ENCODE data around the gene SRSF10. TPM values are rescaled to one million over a fixed set of nuclear protein-coding genes. Genes with fewer than 3 reads are reported as not detected.

SRSF10 gene
- total and polyA plus RNA-seq, 4 donors: 99.0 to 124 (median 115) TPM

GRCh38 chr1:23931491-23931880 is 48.6 kb downstream of the SRSF10 start:
- peak in 1 of 6 donors; percentile 5 for DNase-seq (ENCODE audit: low read depth in 4 of 6, low spot score in 6 of 6)
- H3K36me3 ChIP-seq (ENCODE audit: control insufficient read depth, insufficient read depth, low read length): no peaks in the 10 kb centered on the region
- no peaks in the 10 kb centered on the region for H3K27me3 ChIP-seq (ENCODE audit: control insufficient read depth, insufficient read depth, low read length)
- WGBS (ENCODE audit: insufficient coverage): no CpG with 5 or more reads among the region's 1 CpG
- H3K27ac ChIP-seq (ENCODE audit: low read depth, low read length): no peak overlapping the region
- no peaks in the 10 kb centered on the region for H3K4me1 ChIP-seq (ENCODE audit: control insufficient read depth, insufficient read depth, low read length)
- no peak overlapping the region for H3K4me3 ChIP-seq (ENCODE audit: low read depth, low read length)
- no peaks in the 10 kb centered on the region for H3K9me3 ChIP-seq (ENCODE audit: control insufficient read depth, insufficient read depth, low read length)

DNA sequence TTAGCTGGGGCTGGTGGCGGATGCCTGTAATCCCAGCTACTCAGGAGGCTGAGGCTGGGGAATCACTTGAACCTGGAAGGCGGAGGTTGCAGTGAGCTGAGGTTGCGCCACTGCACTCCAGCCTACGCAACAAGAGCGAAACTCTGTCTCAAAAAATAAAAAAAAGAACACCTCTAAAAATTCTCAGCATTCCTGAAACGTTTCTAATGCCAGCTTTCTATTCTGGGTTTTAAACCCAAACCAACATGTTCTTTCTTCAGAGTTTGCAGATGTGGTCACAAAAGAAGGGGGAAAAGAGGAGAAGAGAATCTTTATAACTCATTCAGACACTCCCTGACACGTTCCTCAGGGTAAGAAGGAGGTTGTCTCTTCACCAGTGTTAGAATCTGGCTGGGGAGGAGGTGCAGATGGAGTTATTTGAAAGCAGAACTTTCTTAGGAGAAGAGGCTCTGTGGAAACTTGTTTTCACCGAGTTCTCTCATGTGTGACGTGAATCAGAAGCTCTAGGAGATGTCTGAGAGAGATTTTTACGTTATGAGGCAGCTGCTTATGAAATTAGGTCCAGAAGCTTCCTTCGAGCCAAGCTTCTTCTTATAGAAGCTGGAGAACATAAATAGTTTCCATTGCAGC is 49.2 kb downstream of the SRSF10 start:
- H3K27me3 ChIP-seq (ENCODE audit: control insufficient read depth, insufficient read depth, low read length): no peaks in the 10 kb centered on the region
- H3K4me3 ChIP-seq (ENCODE audit: low read depth, low read length): no peak overlapping the region
- H3K27ac ChIP-seq (ENCODE audit: low read depth, low read length): no peak overlapping the region
- H3K36me3 ChIP-seq (ENCODE audit: control insufficient read depth, insufficient read depth, low read length): no peaks in the 10 kb centered on the region
- WGBS (ENCODE audit: insufficient coverage): 91% methylated on average over 6 of the region's 11 CpGs
- no peaks in the 10 kb centered on the region for H3K9me3 ChIP-seq (ENCODE audit: control insufficient read depth, insufficient read depth, low read length)
- DNase-seq (ENCODE audit: low read depth in 4 of 6, low spot score in 6 of 6): no peak
- H3K4me1 ChIP-seq (ENCODE audit: control insufficient read depth, insufficient read depth, low read length): no peaks in the 10 kb centered on the region

DNA sequence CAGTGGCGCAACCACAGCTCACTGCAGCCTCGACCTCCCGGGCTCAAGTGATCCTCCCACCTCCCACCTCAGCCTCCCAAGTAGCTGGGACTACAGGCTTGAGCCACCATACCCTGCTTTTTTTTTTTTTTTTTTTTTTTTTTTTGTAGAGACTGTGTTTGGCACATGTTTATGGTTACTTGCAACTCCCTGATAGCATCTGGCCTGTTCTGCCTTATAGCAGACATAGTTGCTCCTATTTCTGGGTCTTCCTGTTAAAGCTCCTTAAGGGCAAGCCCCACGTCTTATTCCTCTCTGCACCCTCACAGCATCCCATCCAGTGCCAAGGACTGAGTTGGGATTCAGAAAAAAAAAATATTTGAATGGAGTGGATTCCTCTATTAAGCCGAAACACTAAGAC is 49.9 kb downstream of the SRSF10 start:
- 100% methylated on average over 1 of the region's 5 CpGs for WGBS (ENCODE audit: insufficient coverage)
- no peak for DNase-seq (ENCODE audit: low read depth in 4 of 6, low spot score in 6 of 6)
- H3K27ac ChIP-seq (ENCODE audit: low read depth, low read length): no peak overlapping the region
- no peaks in the 10 kb centered on the region for H3K27me3 ChIP-seq (ENCODE audit: control insufficient read depth, insufficient read depth, low read length)
- H3K4me1 ChIP-seq (ENCODE audit: control insufficient read depth, insufficient read depth, low read length): no peaks in the 10 kb centered on the region
- no peaks in the 10 kb centered on the region for H3K9me3 ChIP-seq (ENCODE audit: control insufficient read depth, insufficient read depth, low read length)
- no peaks in the 10 kb centered on the region for H3K36me3 ChIP-seq (ENCODE audit: control insufficient read depth, insufficient read depth, low read length)
- no peak overlapping the region for H3K4me3 ChIP-seq (ENCODE audit: low read depth, low read length)

DNA sequence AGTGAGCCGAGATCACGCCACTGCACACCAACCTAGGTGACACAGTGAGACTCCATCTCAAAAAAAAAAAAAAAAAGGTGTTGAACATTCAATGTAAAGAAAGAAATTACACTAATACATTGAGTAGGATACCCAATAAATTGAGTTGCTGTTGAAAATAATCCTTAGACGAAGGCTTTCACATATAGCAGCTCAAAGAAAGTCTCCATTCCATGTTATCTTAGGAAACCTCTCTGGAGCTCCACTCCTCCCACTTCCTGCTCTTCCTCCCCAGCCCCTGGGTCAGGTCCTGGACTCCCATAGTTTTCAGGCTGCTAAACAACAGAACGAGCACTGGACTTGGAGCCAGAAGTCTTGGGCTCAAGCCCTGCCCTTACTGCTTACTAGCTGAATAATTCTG is 51.3 kb downstream of the SRSF10 start:
- no peaks in the 10 kb centered on the region for H3K9me3 ChIP-seq (ENCODE audit: control insufficient read depth, insufficient read depth, low read length)
- H3K36me3 ChIP-seq (ENCODE audit: control insufficient read depth, insufficient read depth, low read length): no peaks in the 10 kb centered on the region
- no peaks in the 10 kb centered on the region for H3K4me1 ChIP-seq (ENCODE audit: control insufficient read depth, insufficient read depth, low read length)
- 68% methylated on average over 2 of the region's 4 CpGs for WGBS (ENCODE audit: insufficient coverage)
- H3K27me3 ChIP-seq (ENCODE audit: control insufficient read depth, insufficient read depth, low read length): no peaks in the 10 kb centered on the region
- DNase-seq (ENCODE audit: low read depth in 4 of 6, low spot score in 6 of 6): no peak
- H3K4me3 ChIP-seq (ENCODE audit: low read depth, low read length): no peak overlapping the region
- no peak overlapping the region for H3K27ac ChIP-seq (ENCODE audit: low read depth, low read length)

- no peak overlapping the region for H3K4me3 ChIP-seq (ENCODE audit: low read depth, low read length)
Measured at GRCh38 chr1:23927097-23927496, 53.0 kb downstream of the SRSF10 start.

DNA sequence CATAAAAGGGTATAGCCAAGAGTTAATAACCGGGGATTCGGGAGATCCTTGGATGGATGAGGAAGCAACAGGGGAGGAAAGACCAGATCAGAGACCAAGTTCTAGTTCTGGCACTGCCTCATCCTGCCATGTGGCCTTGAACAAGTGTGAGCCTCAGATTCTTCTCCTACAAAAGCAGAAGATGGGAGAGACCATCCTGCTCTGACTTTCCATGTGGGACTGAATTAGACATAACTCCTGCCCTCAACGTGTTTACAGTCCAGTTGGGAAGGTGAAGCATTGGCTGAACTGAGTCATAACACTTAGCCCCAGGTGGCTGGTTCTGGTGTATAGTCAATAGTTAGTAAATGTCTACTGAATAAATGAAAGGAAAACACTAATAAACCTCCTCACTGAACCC is 54.8 kb downstream of the SRSF10 start:
- WGBS (ENCODE audit: insufficient coverage): 93% methylated on average over 2 of the region's 3 CpGs
- DNase-seq (ENCODE audit: low read depth in 4 of 6, low spot score in 6 of 6): no peak
- Histone ChIP-seq H3K9me3 (ENCODE audit: control insufficient read depth, insufficient read depth, low read length) (no peaks in the 10 kb centered on the region), H3K4me3 (ENCODE audit: low read depth, low read length) (no peak overlapping the region), H3K36me3 (ENCODE audit: control insufficient read depth, insufficient read depth, low read length) (no peaks in the 10 kb centered on the region), H3K4me1 (ENCODE audit: control insufficient read depth, insufficient read depth, low read length) (no peaks in the 10 kb centered on the region), H3K27me3 (ENCODE audit: control insufficient read depth, insufficient read depth, low read length) (no peaks in the 10 kb centered on the region), H3K27ac (ENCODE audit: low read depth, low read length) (no peak overlapping the region)

More at GRCh38 chr1:23927097-23927496, 53.0 kb downstream of the SRSF10 start:
- WGBS (ENCODE audit: insufficient coverage): 100% methylated on average over 1 of the region's 1 CpG
- Histone ChIP-seq H3K4me1 (ENCODE audit: control insufficient read depth, insufficient read depth, low read length) (no peaks in the 10 kb centered on the region), H3K27ac (ENCODE audit: low read depth, low read length) (no peak overlapping the region), H3K9me3 (ENCODE audit: control insufficient read depth, insufficient read depth, low read length) (no peaks in the 10 kb centered on the region), H3K27me3 (ENCODE audit: control insufficient read depth, insufficient read depth, low read length) (no peaks in the 10 kb centered on the region), H3K36me3 (ENCODE audit: control insufficient read depth, insufficient read depth, low read length) (no peaks in the 10 kb centered on the region)
- no peak for DNase-seq (ENCODE audit: low read depth in 4 of 6, low spot score in 6 of 6)

- no peaks in the 10 kb centered on the region for H3K27me3 ChIP-seq (ENCODE audit: control insufficient read depth, insufficient read depth, low read length)
- H3K9me3 ChIP-seq (ENCODE audit: control insufficient read depth, insufficient read depth, low read length): no peaks in the 10 kb centered on the region
- no peak for DNase-seq (ENCODE audit: low read depth in 4 of 6, low spot score in 6 of 6)
- H3K27ac ChIP-seq (ENCODE audit: low read depth, low read length): no peak overlapping the region
- H3K4me1 ChIP-seq (ENCODE audit: control insufficient read depth, insufficient read depth, low read length): peaks cover 3% of the 10 kb centered on the region
- no peak overlapping the region for H3K4me3 ChIP-seq (ENCODE audit: low read depth, low read length)
- no peaks in the 10 kb centered on the region for H3K36me3 ChIP-seq (ENCODE audit: control insufficient read depth, insufficient read depth, low read length)
- WGBS (ENCODE audit: insufficient coverage): 97% methylated on average over 8 of the region's 11 CpGs
Measured at GRCh38 chr1:23924601-23925000, 55.5 kb downstream of the SRSF10 start.

DNA sequence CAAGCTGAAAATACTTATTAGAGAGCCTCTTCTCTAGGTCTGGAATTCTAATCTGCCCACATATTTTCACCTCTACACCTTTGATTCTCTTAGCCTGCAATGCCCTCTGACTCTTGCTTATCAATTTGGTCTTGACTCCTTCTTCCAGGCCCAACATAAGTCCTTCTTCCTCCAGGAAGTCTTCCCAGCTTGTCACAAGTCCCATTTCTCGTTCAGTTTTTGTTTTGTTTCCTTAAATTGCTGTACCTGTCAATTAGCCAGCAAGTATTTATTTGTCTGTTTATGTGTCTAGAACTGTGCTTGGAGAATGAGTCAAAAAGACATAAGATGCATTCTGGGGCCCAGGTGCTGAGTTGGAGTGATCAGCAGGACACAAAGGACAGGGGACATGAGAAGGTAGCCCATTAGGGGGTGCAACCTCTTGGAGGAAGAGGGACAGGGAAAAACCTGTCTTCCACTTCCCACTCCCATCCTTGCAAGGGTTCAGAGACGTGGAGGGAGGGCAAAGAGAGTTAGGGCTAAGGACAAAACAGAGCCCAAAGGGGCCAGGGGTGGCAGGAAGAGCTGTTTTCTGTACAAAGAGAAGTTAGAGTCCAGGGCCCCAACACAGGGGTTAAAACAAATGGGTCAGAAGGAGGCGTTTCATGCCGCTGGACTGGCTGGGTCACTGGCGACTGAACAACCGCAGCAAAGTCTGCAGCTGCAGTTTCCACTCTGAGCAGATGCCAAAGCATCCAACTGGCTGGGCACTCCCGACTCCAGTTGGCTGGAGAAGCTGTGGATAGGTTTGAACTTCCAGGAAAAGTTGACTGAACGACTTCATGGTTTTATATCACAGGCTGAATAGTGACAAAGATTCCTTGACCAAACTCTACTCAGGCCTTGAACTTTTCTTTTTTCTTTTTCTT is 56.3 kb downstream of the SRSF10 start:
- Histone ChIP-seq H3K4me1 (ENCODE audit: control insufficient read depth, insufficient read depth, low read length) (peaks cover 3% of the 10 kb centered on the region), H3K4me3 (ENCODE audit: low read depth, low read length) (no peak overlapping the region), H3K9me3 (ENCODE audit: control insufficient read depth, insufficient read depth, low read length) (no peaks in the 10 kb centered on the region), H3K27ac (ENCODE audit: low read depth, low read length) (no peak overlapping the region), H3K27me3 (ENCODE audit: control insufficient read depth, insufficient read depth, low read length) (no peaks in the 10 kb centered on the region), H3K36me3 (ENCODE audit: control insufficient read depth, insufficient read depth, low read length) (no peaks in the 10 kb centered on the region)
- no peak for DNase-seq (ENCODE audit: low read depth in 4 of 6, low spot score in 6 of 6)
- 66% methylated on average over 6 of the region's 8 CpGs for WGBS (ENCODE audit: insufficient coverage)

GRCh38 chr1:23922321-23922943 is 57.7 kb downstream of the SRSF10 start:
- DNase-seq (ENCODE audit: low read depth in 4 of 6, low spot score in 6 of 6): no peak
- peaks cover 3% of the 10 kb centered on the region for H3K4me1 ChIP-seq (ENCODE audit: control insufficient read depth, insufficient read depth, low read length)
- H3K27ac ChIP-seq (ENCODE audit: low read depth, low read length): no peak overlapping the region
- H3K4me3 ChIP-seq (ENCODE audit: low read depth, low read length): no peak overlapping the region
- WGBS (ENCODE audit: insufficient coverage): 84% methylated on average over 5 of the region's 8 CpGs
- H3K36me3 ChIP-seq (ENCODE audit: control insufficient read depth, insufficient read depth, low read length): no peaks in the 10 kb centered on the region
- no peaks in the 10 kb centered on the region for H3K27me3 ChIP-seq (ENCODE audit: control insufficient read depth, insufficient read depth, low read length)
- no peaks in the 10 kb centered on the region for H3K9me3 ChIP-seq (ENCODE audit: control insufficient read depth, insufficient read depth, low read length)
